Breast epithelium (tissue), 4 donors: ENCODE results near the gene PARP3. TPM values are rescaled to one million over a fixed set of nuclear protein-coding genes. Genes with fewer than 3 reads are reported as not detected.

Experiments used
- DNase-seq, 2 donors: peaks; one replicate each; pipeline ENCODE4 v3.0.0-alpha.2; 2019; ENCODE audit warnings: low spot score in 2 of 2
- H3K27ac ChIP-seq, 2 donors: fragments of 200-600 bp; sonication (generic) in 1 of 2; one replicate each; pipeline ENCODE4 v1.5.1; 2016 to 2019; ENCODE audit warnings: mild to moderate bottlenecking in 1 of 2
- H3K27me3 ChIP-seq, 2 donors: fragments of 200-600 bp; sonication (generic) in 1 of 2; one replicate each; pipeline versions ENCODE4 v1.5.1 to v1.6.0; 2017 to 2019; ENCODE audit warnings: control low read depth in 1 of 2, mild to moderate bottlenecking in 1 of 2
- H3K36me3 ChIP-seq: fragments of 200-600 bp; one replicate; pipeline ENCODE4 v1.5.1; 2019
- H3K4me1 ChIP-seq, 2 donors: fragments of 200-600 bp; sonication (generic); one replicate each; pipeline ENCODE4 v1.5.1; 2016 to 2019; ENCODE audit warnings: control low read depth in 1 of 2
- H3K4me3 ChIP-seq, 3 donors: fragments of 200-600 bp; sonication (generic); 1 replicate in 2 of 3; 2 replicates in 1 of 3; pipeline ENCODE4 v1.5.1; 2016 to 2019; ENCODE audit warnings: mild to moderate bottlenecking in 3 of 3, moderate library complexity in 2 of 3
- H3K9me3 ChIP-seq, 2 donors: fragments of 200-600 bp; sonication (generic) in 1 of 2; one replicate each; pipeline ENCODE4 v1.5.1; 2016 to 2019; ENCODE audit warnings: control low read depth in 1 of 2
- CTCF ChIP-seq, 3 donors: fragments of 450-650 bp; IDR thresholded peaks; one replicate each; pipeline ENCODE4 v1.5.1; 2016 to 2017; ENCODE audit warnings: antibody characterized with exemption in 3 of 3, mild to moderate bottlenecking in 3 of 3, moderate library complexity in 3 of 3
- POLR2A ChIP-seq: fragments of 450-650 bp; IDR thresholded peaks from one replicate; pipeline ENCODE4 v1.6.1; 2016; ENCODE audit warnings: antibody characterized with exemption, mild to moderate bottlenecking, moderate library complexity
- POLR2AphosphoS5 ChIP-seq, 3 donors: sonication (generic); formaldehyde crosslinking; IDR thresholded peaks; one replicate each; pipeline ENCODE4 v1.6.1; 2017; ENCODE audit warnings: antibody characterized with exemption in 3 of 3
- intact Hi-C: fragments of 100-400 bp; cut with DNase I; formaldehyde crosslinking; loops from one replicate; pipeline ENCODE4 v1.15.1; 2023; ENCODE audit warnings: low total_unique reads
- total RNA-seq, 3 donors: library from RNA; depleted of rRNA; stranded (reverse); fragments of >200 nt; gene quantifications; one replicate each; pipeline ENCODE4 v1.1.0, GENCODE V29; 2016

Gene PARP3
- total RNA-seq, 3 donors from 2014 or later, result 21.4 to 33.6 (median 31.8) TPM

- TF ChIP-seq POLR2A (no peak), POLR2AphosphoS5 (IDR thresholded peaks at IDR 0.05) (no peak), CTCF (IDR thresholded peaks at IDR 0.05) (no peak)
- intact Hi-C loops, result loop anchor here (5.0 kb wide), 1 partner anchor 1233 kb away; no protein-coding TSS in a partner anchor
- Histone ChIP-seq H3K9me3 (peaks cover 0 to 8% of the 10 kb centered on the region in 2 donors), H3K4me1 (no peaks in the 10 kb centered on the region), H3K27me3 (no peaks in the 10 kb centered on the region), H3K27ac (no peak overlapping the region), H3K36me3 (no peaks in the 10 kb centered on the region), H3K4me3 (no peak overlapping the region)
- no peak for DNase-seq
Measured at GRCh38 chr3:51904034-51904823, 37.9 kb upstream of the PARP3 start.

- H3K4me1 ChIP-seq, result no peaks in the 10 kb centered on the region
- DNase-seq, result no peak
- TF ChIP-seq POLR2AphosphoS5 (IDR thresholded peaks at IDR 0.05) (no peak), POLR2A (no peak), CTCF (IDR thresholded peaks at IDR 0.05) (no peak)
- no peak overlapping the region for H3K27ac ChIP-seq
- H3K27me3 ChIP-seq, result no peaks in the 10 kb centered on the region
- intact Hi-C loops, result no loop called here
- H3K9me3 ChIP-seq, result peaks cover 0 to 8% of the 10 kb centered on the region in 2 donors
- H3K4me3 ChIP-seq, result no peak overlapping the region
- no peaks in the 10 kb centered on the region for H3K36me3 ChIP-seq
Measured at GRCh38 chr3:51908026-51908425, 34.1 kb upstream of the PARP3 start.

GRCh38 chr3:51916418-51916817 is 25.7 kb upstream of the PARP3 start:
- Histone ChIP-seq H3K4me1 (no peaks in the 10 kb centered on the region), H3K9me3 (no peaks in the 10 kb centered on the region), H3K27ac (no peak overlapping the region), H3K27me3 (no peaks in the 10 kb centered on the region), H3K36me3 (no peaks in the 10 kb centered on the region), H3K4me3 (no peak overlapping the region)
- DNase-seq, result no peak
- intact Hi-C loops, result no loop called here
- no peak for TF ChIP-seq POLR2A
- no peak for TF ChIP-seq POLR2AphosphoS5 (IDR thresholded peaks at IDR 0.05)
- no peak for TF ChIP-seq CTCF (IDR thresholded peaks at IDR 0.05)

GRCh38 chr3:51921081-51921578 is 21.0 kb upstream of the PARP3 start:
- Histone ChIP-seq H3K27ac (no peak overlapping the region), H3K4me3 (no peak overlapping the region), H3K9me3 (no peaks in the 10 kb centered on the region), H3K4me1 (no peaks in the 10 kb centered on the region), H3K27me3 (no peaks in the 10 kb centered on the region), H3K36me3 (no peaks in the 10 kb centered on the region)
- intact Hi-C loops, result loop anchor here (5.0 kb wide), 1 partner anchor 671 kb away; no protein-coding TSS in a partner anchor
- TF ChIP-seq POLR2AphosphoS5 (IDR thresholded peaks at IDR 0.05), result no peak
- TF ChIP-seq CTCF (IDR thresholded peaks at IDR 0.05), result no peak
- no peak for TF ChIP-seq POLR2A
- DNase-seq, result no peak
